K562 (cell line): ENCODE measurements around the gene RALGPS1. TPM values are rescaled to one million over a fixed set of nuclear protein-coding genes. Genes with fewer than 3 reads are reported as not detected.

Experiments used
- ATAC-seq: fragments of 200-7000 bp; cut with Tn5 transposase; 3 replicates; pipeline ENCODE4 v1.9.1; 2020; ENCODE audit warnings: moderate library complexity
- BruUV-seq: library from RNA; stranded (reverse); fragments of 400-500 nt; replicated peaks from 2 replicates; lab custom pipeline; 2021; lab: Mats Ljungman, UMichigan
- CTCF ChIA-PET: fragments of 300-600 bp; formaldehyde crosslinking; extraction: SDS; loops from one replicate; lab custom pipeline; 2021; ENCODE audit warnings: low intra/inter-chr PET ratio; lab: Yijun Ruan, JAX
- POLR2A ChIA-PET: fragments of 300-600, 350-650 bp; sonication (Branson Sonifier 250); formaldehyde crosslinking; extraction: SDS; loops from one replicate; lab custom pipeline; 2021; ENCODE audit warnings: antibody characterized with exemption, inconsistent platforms; lab: Yijun Ruan, JAX
- DNase-seq, 4 experiments: peaks; one replicate each; pipeline versions ENCODE4 v3.0.0 to v3.0.0-alpha.2; 2011 to 2018; ENCODE audit warnings: low spot score in 3 of 4, mixed read lengths in 3 of 4; ENCODE audit errors: extremely low read depth in 1 of 4
- FAIRE-seq: peaks from 2 replicates; lab custom pipeline; 2011; peaks lifted over from hg19 to GRCh38; lab: Jason Lieb, UNC
- H2AFZ ChIP-seq: 2 replicates; pipeline ENCODE4 v1.6.0; 2011; ENCODE audit warnings: low read depth, low read length, control low read depth, inconsistent platforms
- H3K27ac ChIP-seq: fragments of 200-600 bp; 3 replicates; pipeline ENCODE4 v1.8.0; 2011; ENCODE audit warnings: low read depth, mild to moderate bottlenecking, control low read depth, inconsistent platforms, low read length, moderate library complexity, mixed read lengths; ENCODE audit errors: extremely low read depth
- H3K27me3 ChIP-seq, 2 experiments: fragments of 300-600 bp in 1 of 2; 2 replicates in 1 of 2; 3 replicates in 1 of 2; pipeline versions ENCODE4 v1.6.0 to v1.8.0; 2011; ENCODE audit warnings: inconsistent platforms in 2 of 2, low read length in 2 of 2, mild to moderate bottlenecking in 1 of 2, mixed read lengths in 1 of 2, moderate library complexity in 1 of 2; ENCODE audit not compliant: control insufficient read depth in 2 of 2, insufficient read depth in 2 of 2
- H3K36me3 ChIP-seq: fragments of 300-600 bp; 3 replicates; pipeline ENCODE4 v1.8.0; 2011; ENCODE audit warnings: mild to moderate bottlenecking, low read length, inconsistent platforms; ENCODE audit not compliant: control insufficient read depth, insufficient read depth
- H3K4me1 ChIP-seq, 2 experiments: fragments of 200-600 bp in 1 of 2; replicated peaks in 1 of 2; 2 replicates in 1 of 2; 3 replicates in 1 of 2; pipeline versions ENCODE4 v1.5.1 to v1.8.0; 2011; ENCODE audit warnings: inconsistent platforms in 2 of 2, low read length in 2 of 2, mild to moderate bottlenecking in 1 of 2, mixed read lengths in 1 of 2, moderate library complexity in 1 of 2; ENCODE audit not compliant: control insufficient read depth in 2 of 2, insufficient read depth in 2 of 2
- H3K4me2 ChIP-seq: 2 replicates; pipeline ENCODE4 v1.6.1; 2011; ENCODE audit warnings: low read length, control low read depth, inconsistent platforms, mixed read lengths; ENCODE audit not compliant: insufficient read depth
- H3K4me3 ChIP-seq: fragments of 200-600 bp; sonication (generic), shearing (Covaris generic); 2 replicates; pipeline ENCODE4 v1.5.1; 2016; ENCODE audit warnings: control low read depth, inconsistent platforms
- H3K79me2 ChIP-seq: fragments of 200-600 bp; 3 replicates; pipeline ENCODE4 v1.8.0; 2011; ENCODE audit warnings: low read length, inconsistent platforms; ENCODE audit not compliant: control insufficient read depth, insufficient read depth
- H3K9ac ChIP-seq, 2 experiments: 2 replicates each; pipeline versions ENCODE4 v1.6.0 to v1.6.1; 2011; ENCODE audit warnings: low read depth in 2 of 2, low read length in 2 of 2, control low read depth in 1 of 2, inconsistent platforms in 1 of 2, mild to moderate bottlenecking in 1 of 2, mixed read lengths in 1 of 2; ENCODE audit not compliant: insufficient read depth in 1 of 2
- H3K9me1 ChIP-seq: one replicate; pipeline ENCODE4 v1.6.0; 2011; ENCODE audit warnings: inconsistent platforms, mild to moderate bottlenecking, low read length, moderate library complexity; ENCODE audit not compliant: control insufficient read depth, insufficient read depth
- H3K9me3 ChIP-seq: replicated peaks from 2 replicates; pipeline ENCODE4 v1.5.1; 2011; ENCODE audit warnings: low read depth, low read length, inconsistent platforms; ENCODE audit not compliant: control insufficient read depth, insufficient read depth
- H4K20me1 ChIP-seq: replicated peaks from 2 replicates; pipeline ENCODE4 v1.6.1; 2011; ENCODE audit warnings: low read length, inconsistent platforms, mixed read lengths; ENCODE audit not compliant: control insufficient read depth, insufficient read depth
- AFF1 ChIP-seq, 2 experiments: fragments of 450-650 bp; IDR thresholded peaks; 2 replicates each; pipeline ENCODE4 v1.6.1; 2018; ENCODE audit warnings: mild to moderate bottlenecking in 2 of 2, low read depth in 1 of 2; ENCODE audit not compliant: partially characterized antibody in 2 of 2
- BACH1 ChIP-seq: fragments of 200-800 bp; sonication (Bioruptor generic); IDR thresholded peaks from 2 replicates; pipeline ENCODE4 v1.6.1; 2016; ENCODE audit warnings: missing genetic modification characterization, missing compliant biosample characterization
- BRCA1 ChIP-seq, 2 experiments: fragments of 450-650 bp in 1 of 2; sonication (generic) in 1 of 2; formaldehyde crosslinking in 1 of 2; IDR thresholded peaks; 2 replicates each; pipeline versions ENCODE4 v1.5.0 to v1.6.1; 2017 to 2020; ENCODE audit warnings: mild to moderate bottlenecking in 1 of 2, missing genetic modification reagents in 1 of 2
- CBFA2T2 ChIP-seq: fragments of 450-650 bp; conservative IDR thresholded peaks from 2 replicates; pipeline ENCODE4 v1.6.1; 2017; ENCODE audit warnings: mild to moderate bottlenecking
- CCNT2 ChIP-seq: IDR thresholded peaks from 2 replicates; pipeline ENCODE4 v1.6.1; 2011; ENCODE audit warnings: borderline replicate concordance, low read depth, mild to moderate bottlenecking, moderate library complexity, mixed read lengths, low read length; ENCODE audit not compliant: insufficient read length; ENCODE audit errors: extremely low read depth
- CGGBP1 ChIP-seq: fragments of 250-450 bp; sonication (Bioruptor Pico); IDR thresholded peaks from 2 replicates; pipeline ENCODE4 v1.9.0; 2021; ENCODE audit warnings: mild to moderate bottlenecking
- ETS1 ChIP-seq: conservative IDR thresholded peaks from 2 replicates; pipeline ENCODE4 v1.6.1; 2011; ENCODE audit warnings: low read depth, mild to moderate bottlenecking, low read length; ENCODE audit not compliant: control insufficient read depth
- GABPB1 ChIP-seq: sonication (generic); formaldehyde crosslinking; IDR thresholded peaks from 2 replicates; pipeline ENCODE4 v1.8.0; 2022; ENCODE audit warnings: mild to moderate bottlenecking, missing genetic modification reagents
- IRF1 ChIP-seq: sonication (generic); formaldehyde crosslinking; IDR thresholded peaks from 2 replicates; pipeline ENCODE4 v1.8.0; 2022; ENCODE audit warnings: missing genetic modification reagents, mild to moderate bottlenecking, borderline replicate concordance
- MXI1 ChIP-seq: IDR thresholded peaks from 2 replicates; pipeline ENCODE4 v1.6.1; 2011; ENCODE audit warnings: low read depth, mild to moderate bottlenecking, improper control_type of control experiment, low read length
- SMARCC2 ChIP-seq: fragments of 450-650 bp; IDR thresholded peaks from 2 replicates; pipeline ENCODE4 v1.6.1; 2017; ENCODE audit warnings: antibody characterized with exemption, moderate library complexity, mild to moderate bottlenecking, low read depth
- TSC22D4 ChIP-seq: fragments of 450-650 bp; IDR thresholded peaks from 2 replicates; pipeline ENCODE4 v1.6.1; 2016; ENCODE audit warnings: missing genetic modification characterization, missing biosample characterization, control low read depth
- XRCC3 ChIP-seq: fragments of 450-650 bp; IDR thresholded peaks from 2 replicates; pipeline ENCODE4 v1.6.1; 2017; ENCODE audit warnings: mild to moderate bottlenecking, moderate library complexity
- ZFP30 ChIP-seq: fragments of 250-450 bp; sonication (Bioruptor Pico); IDR thresholded peaks from 2 replicates; pipeline ENCODE4 v1.8.0; 2022; ENCODE audit warnings: moderate library complexity, mild to moderate bottlenecking, inconsistent platforms, borderline replicate concordance
- WGBS: fragments of 100-300 bp; shearing (Covaris generic); methylation state at CpG from one replicate; pipeline ENCODE4 v1.1.6; 2016; ENCODE audit warnings: low coverage, mixed read lengths; ENCODE audit not compliant: insufficient coverage; ENCODE audit errors: missing lambda C conversion rate; 5-methylcytosine and 5-hydroxymethylcytosine counted together
- in situ Hi-C: fragments of 300-500 bp; cut with MboI; formaldehyde crosslinking; loops from 4 replicates; pipeline ENCODE4 v1.15.0; 2018; ENCODE audit warnings: inconsistent platforms, mixed read lengths
- intact Hi-C: fragments of 100-400 bp; cut with micrococcal nuclease; formaldehyde crosslinking; loops from 2 replicates; pipeline ENCODE4 v1.14.2; 2022
- polyA plus RNA-seq, 8 experiments: library from polyadenylated mRNA; depleted of rRNA in 4 of 8; stranded (reverse) in 5 of 8; unstranded in 3 of 8; fragments of >200 nt; fragmentation: Nextera tagmentation in 2 of 8; fragmentation: Illumina TruSeq in 1 of 8; extraction: Ambion mirVana in 2 of 8; extraction: Trizol in 1 of 8; gene quantifications; 2 replicates each; pipeline versions ENCODE4 v1.2.1 to v1.2.3, GENCODE V29; 2011 to 2014; ENCODE audit warnings: inconsistent platforms in 1 of 8, missing spikeins in 1 of 8
- total RNA-seq, 7 experiments: library from RNA; depleted of rRNA in 6 of 7; stranded (reverse); fragments of >200 nt in 6 of 7; fragmentation: Illumina TruSeq in 2 of 7; extraction: Trizol in 2 of 7; gene quantifications; 2 replicates each; pipeline versions ENCODE4 v1.2.1 to v1.2.3, GENCODE V29; 2011 to 2021; ENCODE audit warnings: low replicate concordance in 1 of 7

Gene RALGPS1
- total and polyA plus RNA-seq, 9 of the 15 experiments (the other 6 are each of a cell fraction or from before 2014, with no cell fraction given), result 0.04 to 2.6 (median 1.5) TPM

GRCh38 chr9:126938327-126938726 is 23.7 kb downstream of the RALGPS1 start (continued):
- TF ChIP-seq AFF1 (IDR thresholded peaks at IDR 0.05; ENCODE audit: low read depth in 1 of 2, partially characterized antibody in 2 of 2), result no peak
- TF ChIP-seq, all 486 proteins: peak for 0

GRCh38 chr9:126939821-126940221 is 25.2 kb downstream of the RALGPS1 start:
- no peaks in the 10 kb centered on the region for H3K4me1 ChIP-seq
- H3K9me3 ChIP-seq, result no peaks in the 10 kb centered on the region
- no peaks in the 10 kb centered on the region for H3K36me3 ChIP-seq
- intact Hi-C loops (loop anchor here (1.0 kb wide), 1 partner anchor 259 kb away; no protein-coding TSS in a partner anchor), in situ Hi-C loops (loop anchor here (5.0 to 25.0 kb wide), 2 partner anchors 262 to 972 kb away; partner anchors contain the start of gene ST6GALNAC4)
- H2AFZ ChIP-seq, result no peak overlapping the region
- H3K4me2 ChIP-seq, result no peak overlapping the region
- no peak for FAIRE-seq
- no peaks in the 10 kb centered on the region for H3K9me1 ChIP-seq
- H4K20me1 ChIP-seq, result no peaks in the 10 kb centered on the region
- no peak for ATAC-seq
- ChIA-PET POLR2A (interaction anchor here (0.5 kb wide), 1 partner anchor 14 kb away, joined by 3 read pairs; no protein-coding TSS in a partner anchor), CTCF (interaction anchor here (4.9 kb wide), 1 partner anchor 259 kb away, joined by 85 read pairs; no protein-coding TSS in a partner anchor)
- under 1% methylated on average over 6 of the region's 6 CpGs for WGBS
- no peak overlapping the region for H3K4me3 ChIP-seq
- no TSS peak for BruUV-seq
- peaks cover 3 to 9% of the 10 kb centered on the region in 2 experiments; a peak in 3 of 5 replicates for H3K27me3 ChIP-seq
- peak in 1 of 4 experiments; percentile 18 for DNase-seq
- no peak overlapping the region for H3K27ac ChIP-seq
- no peak overlapping the region for H3K9ac ChIP-seq
- no peaks in the 10 kb centered on the region for H3K79me2 ChIP-seq
- TF ChIP-seq GABPB1 (CRISPR knock-in tag), result no peak
- no peak for TF ChIP-seq ETS1
- TF ChIP-seq BACH1 (tag), result no peak
- TF ChIP-seq CCNT2, result no peak
- TF ChIP-seq MXI1, result no peak
- TF ChIP-seq BRCA1 (IDR thresholded peaks at IDR 0.05), result no peak
- TF ChIP-seq BRCA1 (CRISPR knock-in tag; IDR thresholded peaks at IDR 0.05), result no peak
- TF ChIP-seq CGGBP1 (CRISPR knock-in tag), result no peak
- TF ChIP-seq SMARCC2, result no peak
- no peak for TF ChIP-seq TSC22D4 (tag)
- TF ChIP-seq ZFP30 (CRISPR knock-in tag), result no peak
- TF ChIP-seq XRCC3, result no peak
- TF ChIP-seq CBFA2T2, result no peak
- TF ChIP-seq IRF1 (CRISPR knock-in tag), result no peak
